ENCODE data around the gene SMIM38.

Gene SMIM38

GRCh38 chr11:69189059-69189458, 33.3 kb downstream of the SMIM38 start:
- DNase-seq = no peak

- DNase-seq = no peak
Observed at GRCh38 chr11:69190796-69191536, 35.2 kb downstream of the SMIM38 start.

GRCh38 chr11:69192301-69192721, 36.6 kb downstream of the SMIM38 start:
- DNase-seq = no peak

GRCh38 chr11:69193151-69193550, 37.4 kb downstream of the SMIM38 start:
- no peak for DNase-seq

- no peak for DNase-seq
Observed at GRCh38 chr11:69193629-69194028, 37.9 kb downstream of the SMIM38 start.

GRCh38 chr11:69194396-69194795, 38.7 kb downstream of the SMIM38 start:
- no peak for DNase-seq

GRCh38 chr11:69194956-69195355, 39.2 kb downstream of the SMIM38 start:
- no peak for DNase-seq

- no peak for DNase-seq
Observed at GRCh38 chr11:69195824-69196782, 40.4 kb downstream of the SMIM38 start.

- no peak for DNase-seq
Observed at GRCh38 chr11:69196783-69197169, 41.0 kb downstream of the SMIM38 start.

GRCh38 chr11:69198891-69199582, 43.3 kb downstream of the SMIM38 start:
- no peak for DNase-seq

- DNase-seq = no peak
Observed at GRCh38 chr11:69199583-69200315, 44.0 kb downstream of the SMIM38 start.

- no peak for DNase-seq
Observed at GRCh38 chr11:69200331-69201065, 44.8 kb downstream of the SMIM38 start.

- no peak for DNase-seq
Observed at GRCh38 chr11:69201066-69201365, 45.3 kb downstream of the SMIM38 start.

- no peak for DNase-seq
Observed at GRCh38 chr11:69201764-69202370, 46.1 kb downstream of the SMIM38 start.

GRCh38 chr11:69202511-69203221, 46.9 kb downstream of the SMIM38 start:
- DNase-seq = no peak

- no peak for DNase-seq
Observed at GRCh38 chr11:69203381-69203780, 47.6 kb downstream of the SMIM38 start.

GRCh38 chr11:69203901-69204245, 48.1 kb downstream of the SMIM38 start:
- no peak for DNase-seq

GRCh38 chr11:69204246-69204940, 48.7 kb downstream of the SMIM38 start:
- no peak for DNase-seq

- DNase-seq = no peak
Observed at GRCh38 chr11:69204941-69205742, 49.4 kb downstream of the SMIM38 start.

All from RPMI8226 (cell line).